NCI-H2227 treated with DMSO at 0.1 percent for 48 hours (cell line): ENCODE measurements around the gene MTARC1.

Experiments
- DNase-seq: peaks from one replicate; lab custom pipeline; 2025; lab: John Stamatoyannopoulos, UW

Gene MTARC1

GRCh38 chr1:220833436-220833835, 46.7 kb downstream of the MTARC1 start:
- DNase-seq: no peak

- DNase-seq: no peak
Measured at GRCh38 chr1:220834155-220834870, 47.6 kb downstream of the MTARC1 start.
